IPS DF 4.7 (cell line): ENCODE data around the gene PLXDC1.
"Not testable (repeated sequence)": the region's sequence is repeated elsewhere in the genome, so short reads cannot be mapped to it uniquely, and the experiment has no call there.

Experiments used
- DNase-seq: peaks from one replicate; pipeline ENCODE4 v3.0.0-alpha.2; 2013; ENCODE audit warnings: low spot score; ENCODE audit errors: extremely low read depth

PLXDC1 gene

DNA sequence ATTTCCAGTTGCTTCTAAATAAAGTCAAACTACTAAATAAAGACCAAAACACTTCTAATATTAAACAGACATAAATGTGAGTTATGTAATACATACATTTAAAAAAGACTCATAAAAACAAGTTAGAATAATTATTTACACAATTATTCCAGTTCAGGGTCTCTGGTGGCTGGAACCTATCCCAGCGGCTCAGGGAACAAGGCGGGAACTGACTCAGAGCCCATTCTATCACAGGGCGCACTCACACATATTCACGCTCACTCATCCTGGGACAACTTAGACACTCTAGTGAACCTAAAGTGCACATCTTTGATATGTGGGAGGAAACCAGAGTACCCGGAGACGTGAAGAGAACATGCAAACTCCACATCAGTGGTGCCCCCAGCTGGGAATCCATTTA, 25.0 kb downstream of the PLXDC1 start:
- DNase-seq: no peak

DNA sequence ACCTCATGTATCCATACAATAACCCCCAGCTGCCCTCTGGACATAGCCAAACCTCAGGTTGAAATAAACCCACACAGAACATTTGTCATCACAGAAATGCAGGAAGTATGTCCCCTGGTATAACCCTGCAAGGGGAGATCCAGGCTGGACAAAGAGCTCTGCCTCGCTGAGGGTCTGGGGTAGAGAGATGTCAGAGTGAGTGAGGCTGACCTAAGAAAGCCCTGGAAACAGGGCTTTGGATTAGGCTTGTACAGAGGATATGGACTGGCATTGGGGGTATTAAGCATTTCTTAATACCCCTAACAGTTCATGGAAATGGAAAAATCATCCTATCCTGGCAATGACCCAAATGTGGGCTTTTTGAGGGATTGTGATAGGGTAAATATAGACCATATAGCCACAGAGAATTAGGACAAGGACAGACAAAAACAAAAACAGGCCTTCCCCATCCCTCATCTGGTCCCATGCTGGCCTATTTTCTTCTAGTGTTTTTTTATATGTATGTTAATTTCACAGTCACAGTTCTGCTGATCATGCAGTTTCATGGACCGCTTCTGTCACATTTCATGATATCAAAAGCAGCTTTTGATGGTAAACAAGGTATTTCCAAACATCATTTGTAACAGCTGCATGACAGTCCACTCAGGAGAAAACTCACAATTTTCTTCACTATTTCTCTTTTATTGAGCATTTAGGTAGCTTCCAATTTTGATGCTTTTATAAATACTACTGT, 26.1 kb downstream of the PLXDC1 start:
- no peak for DNase-seq

DNA sequence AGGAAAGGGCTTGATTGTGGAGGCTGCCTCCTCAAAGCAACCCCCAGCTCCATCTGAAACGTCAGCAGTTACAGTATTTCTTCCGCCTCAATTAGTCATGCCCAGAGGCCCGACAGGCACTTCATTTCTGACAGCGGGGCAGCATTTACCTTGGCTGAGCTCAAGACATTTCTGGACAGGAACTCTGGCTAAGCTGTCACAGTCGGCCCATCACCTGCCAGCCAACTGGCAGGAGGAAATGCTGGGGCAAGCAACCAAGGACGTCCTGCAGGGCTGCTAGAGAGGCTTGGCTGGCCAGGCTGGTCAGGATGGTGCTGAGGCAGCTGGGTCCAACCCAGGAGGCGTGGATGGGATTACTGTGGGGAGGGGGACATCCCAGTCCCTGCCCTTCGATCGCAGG, 27.8 kb downstream of the PLXDC1 start:
- no peak for DNase-seq

DNA sequence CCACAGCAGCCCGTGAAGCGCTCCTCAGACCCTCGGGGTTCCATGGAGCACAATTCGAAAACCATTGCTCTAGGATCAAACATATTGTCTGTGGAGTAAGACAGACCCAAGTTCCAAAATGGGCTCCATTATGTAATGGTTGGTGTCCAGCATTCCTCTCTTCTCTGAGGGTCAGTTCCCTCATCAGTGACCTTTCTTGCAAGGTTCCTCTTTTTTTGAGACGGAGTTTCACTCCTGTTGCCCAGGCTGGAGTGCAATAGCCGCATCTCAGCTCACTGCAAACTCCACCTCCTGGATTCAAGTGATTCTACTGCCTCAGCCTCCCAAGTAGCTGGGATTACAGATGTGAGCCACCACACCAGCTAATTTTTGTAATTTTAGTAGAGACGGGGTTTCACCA, 28.4 kb downstream of the PLXDC1 start:
- no peak for DNase-seq

DNA sequence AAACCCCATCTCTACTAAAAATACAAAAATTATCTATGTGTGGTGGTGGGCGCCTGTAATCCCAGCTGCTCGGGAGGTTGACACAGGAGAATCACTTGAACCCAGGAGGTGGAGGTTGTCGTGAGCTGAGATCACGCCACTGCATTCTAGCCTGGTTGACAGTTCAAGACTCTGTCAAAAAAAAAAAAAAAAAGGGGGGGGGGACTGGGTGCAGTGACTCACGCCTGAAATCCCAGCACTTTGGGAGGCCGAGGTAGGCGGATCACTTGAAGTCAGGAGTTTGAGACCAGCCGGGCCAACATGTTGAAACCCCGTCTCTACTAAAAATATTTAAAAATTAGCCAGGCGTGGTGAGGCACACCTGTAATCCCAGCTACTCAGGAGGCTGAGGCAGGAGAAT, 29.5 kb downstream of the PLXDC1 start:
- not testable (repeated sequence) for DNase-seq

DNA sequence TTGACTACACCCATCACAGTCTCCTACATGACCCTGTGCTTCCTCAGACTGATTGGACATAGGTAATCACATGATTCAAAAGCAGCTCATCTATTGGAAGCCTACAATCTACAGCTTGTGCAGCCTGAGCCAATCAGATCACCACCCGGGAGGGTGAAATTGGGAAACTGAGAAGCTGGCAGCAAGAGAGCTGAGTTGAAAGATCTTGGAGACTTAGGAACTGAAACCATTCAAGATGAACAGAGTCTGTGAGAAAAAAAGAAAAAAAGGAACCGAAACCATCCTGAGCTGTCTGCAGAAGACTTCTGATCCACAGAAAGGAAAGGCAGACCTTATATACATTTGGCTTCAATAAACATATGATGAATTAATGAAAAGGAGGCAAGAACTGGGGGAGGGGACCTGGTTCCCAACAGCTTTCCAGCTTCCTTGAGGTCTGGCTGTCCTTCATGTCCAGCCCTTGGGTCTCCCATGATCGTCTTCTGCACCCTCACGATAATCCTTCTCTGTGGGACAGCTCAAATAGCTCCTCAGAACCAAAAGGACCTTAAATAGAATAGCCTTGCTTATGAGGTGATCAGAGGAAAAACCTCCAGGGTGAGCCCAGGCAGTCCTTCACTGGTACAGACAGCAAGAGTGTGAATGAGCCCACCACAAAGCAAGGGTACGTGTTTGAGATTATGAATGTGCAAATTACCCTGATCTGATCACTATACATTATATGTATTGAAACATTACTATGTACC, 32.6 kb downstream of the PLXDC1 start:
- DNase-seq: no peak

DNA sequence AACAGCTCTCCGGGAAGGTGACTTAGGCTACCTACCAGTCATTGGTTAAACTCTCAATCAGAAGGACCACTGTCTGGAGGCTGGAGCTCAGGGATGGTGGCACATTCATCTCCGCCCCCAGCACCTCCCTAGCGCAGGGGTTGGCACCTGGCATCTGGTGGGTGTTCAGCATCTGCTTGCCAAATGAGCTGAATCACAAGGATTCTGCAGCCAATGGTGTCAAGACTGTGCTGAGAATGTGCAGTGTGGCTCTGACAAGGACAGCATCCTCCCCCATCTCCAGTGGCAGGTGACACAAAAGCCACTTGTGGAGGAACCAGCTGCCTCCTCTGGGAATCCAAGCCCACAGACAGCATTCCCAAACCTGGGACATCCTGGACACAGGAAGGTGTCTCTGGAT, 35.2 kb downstream of the PLXDC1 start:
- DNase-seq: no peak

DNA sequence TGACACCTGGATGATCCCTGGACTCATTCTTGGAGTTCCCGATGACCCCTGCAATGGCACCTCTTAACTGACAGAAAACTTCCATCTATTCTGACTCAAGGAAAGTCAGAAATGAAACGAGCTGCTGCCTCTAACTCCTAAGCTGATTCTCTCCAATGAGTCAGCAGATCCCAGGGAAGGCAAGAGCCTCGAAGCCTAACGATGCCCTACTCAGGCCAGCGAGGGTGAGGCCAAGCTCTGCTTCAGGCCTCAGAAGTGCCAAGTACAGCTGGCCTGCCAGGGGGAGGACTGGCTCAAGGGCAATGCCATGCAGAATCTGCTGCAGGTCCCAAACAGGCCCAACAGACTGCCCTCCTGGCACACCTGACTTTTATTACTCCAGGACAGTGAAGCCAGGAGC, 36.3 kb downstream of the PLXDC1 start:
- no peak for DNase-seq

DNA sequence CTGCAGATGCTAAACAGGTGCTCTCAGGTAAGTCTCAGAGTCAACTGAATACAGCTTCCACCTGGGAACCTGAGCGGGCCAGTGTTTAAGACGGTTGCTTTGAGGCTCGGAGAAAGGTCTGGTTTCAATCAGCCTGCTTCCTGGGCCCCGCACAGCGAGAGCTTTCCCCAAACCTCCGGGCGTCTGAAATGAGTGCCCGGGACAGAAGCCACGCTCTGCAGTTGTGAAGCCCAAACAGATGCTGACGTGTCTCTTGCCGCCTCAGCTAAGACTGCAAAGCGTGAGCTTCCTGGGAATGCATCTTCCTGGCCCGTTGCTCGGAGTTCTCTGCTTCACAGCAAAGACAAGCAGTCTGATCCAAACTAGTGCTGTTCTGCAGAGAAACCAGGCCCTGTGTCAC, 36.7 kb downstream of the PLXDC1 start:
- no peak for DNase-seq

DNA sequence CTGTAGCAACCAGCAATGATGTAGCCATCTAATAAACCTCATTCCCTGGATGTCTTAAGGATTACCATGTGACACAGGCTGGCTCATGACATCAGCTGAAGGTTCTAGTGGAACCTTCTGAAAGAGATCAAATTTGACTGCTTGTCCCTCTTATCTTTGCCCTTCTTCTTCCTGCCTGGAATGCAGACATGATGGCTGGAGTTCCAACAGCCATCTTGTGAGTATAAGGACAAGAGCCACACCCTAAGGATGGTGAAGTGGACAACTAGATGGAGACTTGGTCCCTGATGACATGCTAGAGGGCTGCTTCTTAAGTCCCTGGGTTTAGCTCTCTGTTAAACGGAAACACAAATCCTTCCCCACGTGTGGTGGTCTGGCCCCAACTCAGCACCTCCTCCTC, 37.6 kb downstream of the PLXDC1 start:
- no peak for DNase-seq

DNA sequence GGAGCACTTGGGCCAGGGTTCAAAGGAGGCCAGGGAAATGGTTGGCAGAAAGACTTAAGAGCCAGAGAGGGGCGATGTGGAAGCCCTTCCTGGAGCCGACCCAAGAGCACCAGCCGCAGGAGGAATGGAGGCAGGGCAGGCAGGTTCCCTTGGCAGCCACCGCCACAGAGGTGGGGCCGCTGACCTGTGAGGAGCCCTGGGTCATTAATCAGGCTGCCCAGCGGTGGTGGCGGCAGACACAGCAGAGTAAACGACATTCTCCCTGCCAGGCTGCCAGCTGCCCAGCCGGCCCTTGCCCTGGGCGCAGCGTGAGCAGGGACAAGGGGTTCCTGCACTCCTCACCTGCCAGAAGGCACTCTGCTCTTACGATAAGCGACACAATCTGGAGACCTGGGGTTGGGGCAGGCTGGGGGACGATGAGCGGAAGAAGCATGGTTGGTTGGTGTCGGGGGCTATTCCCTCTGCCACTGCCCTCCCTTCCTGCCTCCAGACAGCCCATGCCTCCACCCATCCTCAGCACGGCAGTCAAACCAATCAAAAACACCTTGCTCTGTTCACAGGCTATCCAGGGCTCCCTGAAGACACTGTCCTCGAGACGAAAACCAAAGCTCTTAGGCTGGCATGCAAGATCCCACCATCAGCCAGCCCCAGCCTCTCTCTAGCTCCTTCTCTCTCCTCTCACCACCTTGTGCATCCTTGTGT, 40.9 kb downstream of the PLXDC1 start:
- no peak for DNase-seq

DNA sequence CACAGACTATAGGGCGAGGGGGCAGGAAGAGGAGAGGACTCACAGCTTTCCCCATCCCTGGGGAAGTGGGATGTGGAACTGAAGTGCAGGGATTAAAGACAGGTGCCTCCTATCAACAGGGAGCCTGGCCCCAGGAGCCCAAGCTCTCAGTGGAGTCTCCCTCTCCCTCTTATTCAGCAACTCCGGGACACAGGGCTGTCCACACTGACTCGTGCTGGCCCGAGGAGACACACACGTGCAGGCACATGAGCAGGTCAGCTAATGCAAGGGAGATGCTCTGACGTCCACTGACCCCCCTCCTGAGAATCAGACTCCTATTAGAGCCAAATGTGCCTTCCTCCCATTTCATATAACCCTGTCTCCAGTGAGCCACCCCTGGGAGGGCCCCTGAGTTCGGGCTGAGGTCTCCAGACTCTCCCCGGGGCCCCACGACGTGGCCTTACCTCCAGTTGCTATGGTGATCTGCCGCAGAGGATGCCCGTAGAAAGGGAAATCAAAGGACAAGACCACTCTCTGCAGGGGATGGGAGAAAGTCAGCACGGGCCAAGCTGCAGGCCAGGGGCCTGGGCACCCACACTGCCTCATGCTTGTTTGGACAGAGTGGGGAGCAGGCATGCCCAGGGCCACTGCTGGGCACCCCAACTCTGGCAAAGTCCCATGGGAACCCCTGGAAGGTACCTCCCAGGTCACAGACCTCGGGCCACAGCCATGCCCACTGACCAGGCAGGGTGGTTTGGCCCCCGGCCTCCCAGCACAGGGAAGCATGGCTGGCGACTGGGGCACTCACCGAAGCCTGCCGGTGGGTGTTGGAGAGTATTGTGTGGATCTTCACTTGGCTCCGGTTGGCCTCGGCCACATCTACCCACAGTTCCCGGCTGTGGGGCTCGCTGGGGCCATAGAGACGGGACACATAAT, 42.7 kb downstream of the PLXDC1 start:
- DNase-seq: no peak

DNA sequence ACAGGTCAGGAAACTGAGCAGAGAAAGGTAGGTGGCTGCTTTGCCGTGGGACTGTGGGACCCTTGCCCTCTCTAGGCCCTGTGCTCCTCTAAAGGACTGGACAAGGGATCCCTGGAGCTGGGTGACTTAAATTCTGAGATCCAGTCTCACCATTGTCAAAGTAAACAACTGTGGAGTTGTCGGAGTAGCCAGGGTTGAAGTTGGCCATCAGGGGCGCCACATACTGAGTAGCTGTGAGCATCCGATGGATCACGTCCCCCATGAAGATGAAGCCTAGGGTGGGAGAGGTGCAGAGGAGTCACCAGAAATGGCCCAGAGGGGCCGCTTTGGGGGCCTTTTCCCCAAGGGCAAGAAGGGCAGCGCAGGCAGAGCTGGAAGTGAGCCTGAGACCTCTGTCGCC, 43.5 kb downstream of the PLXDC1 start:
- no peak for DNase-seq

DNA sequence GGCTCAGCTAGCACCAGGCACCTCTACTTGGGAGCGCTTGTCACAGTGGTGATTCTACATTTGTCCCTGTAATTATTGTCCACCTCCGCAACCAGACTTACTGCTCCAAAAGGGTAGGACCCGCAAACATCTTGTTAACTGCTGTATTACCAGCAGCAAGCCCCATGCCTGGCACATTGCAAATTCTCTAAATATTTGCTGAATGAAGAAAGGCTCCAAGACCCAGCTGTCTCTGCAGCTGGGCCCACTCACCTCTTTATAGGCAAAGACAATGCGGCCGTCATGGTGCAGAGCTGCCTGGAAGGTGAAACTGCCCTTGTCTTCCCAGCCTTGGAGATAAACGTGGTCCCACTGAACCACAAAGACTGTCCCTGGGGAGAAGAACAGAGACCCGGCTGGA, 44.3 kb downstream of the PLXDC1 start:
- DNase-seq: no peak

DNA sequence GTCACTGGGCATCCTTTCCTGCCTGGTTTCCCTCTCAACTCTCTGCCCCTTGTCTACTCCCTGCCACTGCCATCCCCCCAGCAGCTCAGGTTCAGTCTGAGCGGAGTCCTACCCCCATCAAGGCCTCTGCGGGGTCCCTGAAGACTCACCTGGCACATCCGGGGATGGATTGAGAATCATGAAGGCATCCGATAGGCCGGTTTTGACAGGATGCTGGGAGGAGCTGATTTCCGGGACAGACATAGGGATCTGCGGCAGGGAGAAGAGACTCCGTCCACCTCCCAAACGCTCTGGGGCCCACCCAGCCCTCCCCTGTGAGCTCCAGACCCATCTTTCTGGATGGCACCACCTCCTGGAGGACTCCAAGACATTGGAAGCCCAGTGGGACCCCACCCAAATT, 45.7 kb downstream of the PLXDC1 start:
- no peak for DNase-seq

DNA sequence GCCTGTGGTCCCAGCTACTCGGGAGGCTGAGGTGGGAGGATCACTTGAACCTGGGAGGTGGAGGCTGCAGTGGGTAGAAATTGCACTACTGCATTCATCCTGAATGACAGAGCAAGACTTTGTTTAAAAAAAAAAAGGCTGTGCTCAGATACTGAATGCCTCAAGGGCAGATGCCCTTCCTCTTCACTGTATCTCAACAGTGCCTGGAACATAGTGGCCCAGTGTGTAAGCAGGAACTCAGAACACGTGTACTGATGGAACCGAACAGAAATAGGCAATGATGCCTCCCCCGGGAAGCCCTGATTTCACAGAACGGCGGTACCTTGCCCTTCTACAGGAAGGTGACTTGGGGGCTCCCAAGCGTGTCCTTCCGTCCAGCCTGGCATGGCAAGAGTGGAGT, 46.8 kb downstream of the PLXDC1 start:
- DNase-seq: no peak

DNA sequence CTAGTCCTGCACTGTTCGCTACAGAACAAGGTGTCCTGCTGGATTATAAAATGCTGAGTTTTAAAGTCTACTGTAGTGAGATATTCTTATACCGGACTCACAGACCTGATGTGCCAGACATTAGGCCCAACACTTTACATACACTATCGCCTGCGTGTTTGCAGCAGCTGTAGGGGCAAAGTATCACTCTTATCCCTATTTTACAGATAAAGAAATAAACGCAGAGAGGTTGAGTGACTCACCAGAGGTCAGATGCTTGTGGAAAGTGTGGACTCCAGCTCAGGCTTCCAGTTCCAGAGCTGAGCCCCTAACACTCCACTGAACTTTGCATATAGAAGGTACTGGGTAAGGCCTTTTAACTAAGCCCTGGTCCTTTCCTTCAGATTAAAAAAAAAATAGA, 47.4 kb downstream of the PLXDC1 start:
- no peak for DNase-seq

DNA sequence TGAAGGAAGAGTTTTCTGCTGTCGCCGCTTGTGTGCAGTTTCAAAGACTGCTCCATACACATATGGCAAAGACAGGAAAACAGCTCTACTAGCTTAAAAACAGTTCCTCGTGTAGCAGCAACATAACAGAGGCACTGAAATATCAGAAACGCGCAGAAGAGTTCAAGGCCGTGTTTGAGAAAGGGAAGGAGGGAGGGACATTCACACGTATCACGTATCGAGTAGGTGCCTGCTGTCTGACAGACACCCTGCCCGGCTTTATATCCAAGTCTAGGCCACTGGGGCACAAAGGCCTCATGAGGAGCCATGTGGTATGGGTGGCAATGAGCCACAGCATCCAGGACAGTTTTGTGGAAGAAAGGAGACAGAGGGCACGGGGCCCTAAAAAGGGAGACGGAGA, 50.3 kb downstream of the PLXDC1 start:
- no peak for DNase-seq

DNA sequence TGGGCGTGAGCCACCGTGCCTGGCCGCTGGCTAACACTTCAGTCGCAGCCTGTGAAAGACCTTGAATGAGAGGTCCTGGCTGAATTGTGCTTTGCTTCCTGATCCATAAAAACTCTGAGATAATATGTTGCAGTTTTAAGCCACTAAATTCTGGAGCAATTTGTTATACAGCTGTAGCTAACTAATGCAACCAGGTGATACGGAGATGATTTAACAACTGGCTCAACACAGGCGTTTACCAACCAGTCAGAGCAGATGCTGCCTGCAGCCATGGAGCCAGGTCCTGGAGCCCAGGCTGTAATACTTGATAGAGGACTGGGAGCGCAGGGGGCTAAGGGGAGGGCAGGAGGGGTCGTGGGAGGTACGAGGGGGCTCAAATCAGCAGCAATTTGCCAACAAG, 50.9 kb downstream of the PLXDC1 start:
- DNase-seq: no peak

DNA sequence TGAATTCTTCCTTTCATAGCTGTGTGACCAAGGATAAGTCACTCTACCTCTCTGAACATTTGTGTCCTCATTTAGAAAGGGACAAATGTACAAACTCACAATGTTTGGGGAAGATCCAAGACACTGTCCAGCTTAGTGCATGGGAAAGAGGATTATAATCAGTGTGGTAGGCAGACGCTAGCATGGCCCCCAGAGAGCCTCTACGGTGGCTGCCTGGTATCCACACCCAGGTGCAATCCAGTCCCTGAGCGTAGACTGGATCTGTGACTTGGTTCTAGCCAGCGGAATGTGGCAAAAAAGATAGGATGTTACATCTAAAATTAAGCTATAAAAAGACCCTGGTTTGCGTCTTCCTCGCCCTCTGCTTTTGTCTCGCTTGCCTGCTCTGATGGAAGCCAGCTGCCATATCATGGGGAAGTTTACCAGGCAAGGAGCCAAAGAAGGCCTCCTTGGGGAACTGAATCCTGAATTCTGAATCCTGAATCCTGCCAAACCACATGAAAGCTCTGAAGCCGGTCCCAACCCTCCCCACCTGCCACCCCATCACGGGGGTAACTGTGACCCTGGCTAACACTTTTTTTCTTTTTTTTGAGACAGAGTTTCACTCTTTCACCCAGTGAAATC, 51.7 kb downstream of the PLXDC1 start:
- DNase-seq: no peak

DNA sequence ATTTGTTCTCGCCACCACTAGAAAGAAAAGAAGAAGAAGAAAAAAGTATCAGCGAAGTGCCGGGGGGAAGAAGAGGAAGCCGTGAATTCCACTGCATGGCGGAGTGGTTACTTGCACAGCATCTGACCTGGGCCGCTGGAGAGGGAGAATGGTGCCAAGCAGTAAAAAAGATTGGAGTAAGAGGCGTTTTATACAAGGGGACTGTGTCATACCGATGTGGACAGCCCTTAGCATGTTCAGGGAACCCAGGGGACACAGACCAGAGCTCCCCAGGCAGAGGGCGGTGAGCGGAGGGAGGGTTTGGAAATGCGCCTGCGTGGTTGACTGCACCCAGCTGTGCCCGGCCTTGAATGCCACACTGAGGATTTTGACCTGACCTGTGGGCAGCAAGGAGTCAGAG, 52.8 kb downstream of the PLXDC1 start:
- DNase-seq: no peak
